ENCODE measurements around the gene C9orf85. TPM values are rescaled to one million over a fixed set of nuclear protein-coding genes. Genes with fewer than 3 reads are reported as not detected.

C9orf85 gene
- total and polyA plus RNA-seq, 8 donors, result 2.2 to 68.3 (median 8.4) TPM

DNA sequence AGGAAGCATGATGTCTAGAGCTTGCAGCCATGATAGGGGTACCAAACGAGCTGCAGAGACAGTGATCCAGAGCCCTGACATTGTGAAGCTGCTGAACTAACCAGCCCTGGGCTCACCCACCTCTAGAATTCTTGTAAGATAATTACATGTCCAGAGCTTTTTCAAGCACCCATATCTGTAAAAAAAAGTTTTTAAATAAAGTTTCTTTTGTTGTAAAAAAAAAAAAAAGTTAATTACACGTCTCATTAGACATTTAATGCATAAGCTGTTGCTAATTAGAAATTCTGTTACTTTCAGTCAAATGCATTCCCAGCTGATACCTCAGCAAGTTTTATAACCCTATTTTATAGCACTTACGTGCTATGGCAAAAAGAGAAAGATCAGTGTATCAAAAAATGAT is 65.6 kb downstream of the C9orf85 start:
- intact Hi-C loops (cut with DNase I; ENCODE audit: low total_unique reads), result loop anchor here (10.0 kb wide), 1 partner anchor 172 kb away; no protein-coding TSS in a partner anchor
- H3K36me3 ChIP-seq, result peaks cover 0 to 27% (median 17%) of the 10 kb centered on the region in 4 donors
- peaks cover 0 to 8% (median 0%) of the 10 kb centered on the region in 4 donors for H3K4me1 ChIP-seq
- no peak for DNase-seq
- no peaks in the 10 kb centered on the region for H3K27me3 ChIP-seq
- H3K4me3 ChIP-seq, result no peak overlapping the region
- H3K27ac ChIP-seq, result no peak overlapping the region
- 62 to 70% (median 69%) methylated on average over 3 of the region's 3 CpGs for WGBS, 5 donors
- TF ChIP-seq, protein P1, sequence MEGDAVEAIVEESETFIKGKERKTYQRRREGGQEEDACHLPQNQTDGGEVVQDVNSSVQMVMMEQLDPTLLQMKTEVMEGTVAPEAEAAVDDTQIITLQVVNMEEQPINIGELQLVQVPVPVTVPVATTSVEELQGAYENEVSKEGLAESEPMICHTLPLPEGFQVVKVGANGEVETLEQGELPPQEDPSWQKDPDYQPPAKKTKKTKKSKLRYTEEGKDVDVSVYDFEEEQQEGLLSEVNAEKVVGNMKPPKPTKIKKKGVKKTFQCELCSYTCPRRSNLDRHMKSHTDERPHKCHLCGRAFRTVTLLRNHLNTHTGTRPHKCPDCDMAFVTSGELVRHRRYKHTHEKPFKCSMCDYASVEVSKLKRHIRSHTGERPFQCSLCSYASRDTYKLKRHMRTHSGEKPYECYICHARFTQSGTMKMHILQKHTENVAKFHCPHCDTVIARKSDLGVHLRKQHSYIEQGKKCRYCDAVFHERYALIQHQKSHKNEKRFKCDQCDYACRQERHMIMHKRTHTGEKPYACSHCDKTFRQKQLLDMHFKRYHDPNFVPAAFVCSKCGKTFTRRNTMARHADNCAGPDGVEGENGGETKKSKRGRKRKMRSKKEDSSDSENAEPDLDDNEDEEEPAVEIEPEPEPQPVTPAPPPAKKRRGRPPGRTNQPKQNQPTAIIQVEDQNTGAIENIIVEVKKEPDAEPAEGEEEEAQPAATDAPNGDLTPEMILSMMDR (IDR thresholded peaks at IDR 0.05), result no peak
- TF ChIP-seq POLR2AphosphoS5 (IDR thresholded peaks at IDR 0.05) (no peak), EP300 (IDR thresholded peaks at IDR 0.05) (no peak), POLR2A (IDR thresholded peaks at IDR 0.05) (no peak)
- no peaks in the 10 kb centered on the region for H3K9me3 ChIP-seq

DNA sequence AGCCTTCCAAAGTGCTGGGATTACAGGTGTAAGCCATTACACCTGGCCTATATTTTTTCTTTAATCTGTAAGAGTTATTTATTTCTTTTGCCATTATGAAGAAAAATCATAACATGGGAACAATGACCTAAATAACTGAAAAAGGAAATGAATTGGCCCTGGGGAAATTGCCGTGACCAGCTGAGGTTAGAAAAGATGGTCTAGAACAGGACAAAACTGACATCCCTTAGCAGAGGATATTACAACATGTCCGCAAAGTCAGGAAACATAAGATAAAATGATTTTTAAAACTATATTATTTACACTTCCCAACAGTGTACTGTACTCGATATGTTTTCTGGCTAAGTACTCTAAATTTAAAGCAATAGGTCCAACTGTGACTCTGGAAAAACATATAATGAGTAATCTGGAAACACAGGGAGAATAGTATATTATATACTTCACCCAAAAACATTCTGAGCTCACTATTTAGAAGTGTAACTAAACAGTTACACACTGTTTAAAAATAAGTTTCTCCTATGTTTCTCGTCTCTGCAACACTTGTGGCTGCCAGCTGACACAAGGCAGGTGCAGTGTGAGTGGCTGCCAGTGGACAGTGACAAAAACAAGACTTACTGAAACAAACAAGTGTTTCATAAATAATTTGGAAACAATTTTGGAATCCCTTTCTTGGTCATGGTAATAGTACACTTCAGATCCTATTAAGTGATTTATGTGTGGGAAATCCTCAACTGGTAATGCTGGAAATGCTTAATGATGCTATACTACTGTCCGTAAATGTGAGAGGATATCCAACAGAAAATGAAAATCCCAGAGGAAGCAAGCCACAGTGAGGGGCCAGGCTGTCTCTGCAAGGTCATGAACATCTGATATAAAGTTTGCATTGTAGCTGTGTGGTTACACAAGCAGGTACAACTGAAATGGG is 69.1 kb downstream of the C9orf85 start:
- no peak overlapping the region for H3K4me3 ChIP-seq
- H3K27me3 ChIP-seq, result no peaks in the 10 kb centered on the region
- H3K27ac ChIP-seq, result no peak overlapping the region
- peaks cover 0 to 8% (median 2%) of the 10 kb centered on the region in 4 donors for H3K4me1 ChIP-seq
- TF ChIP-seq, protein P1 (IDR thresholded peaks at IDR 0.05), result no peak
- TF ChIP-seq POLR2A (IDR thresholded peaks at IDR 0.05) (no peak), EP300 (IDR thresholded peaks at IDR 0.05) (no peak), POLR2AphosphoS5 (IDR thresholded peaks at IDR 0.05) (no peak)
- WGBS, 5 donors, result 48 to 67% (median 59%) methylated on average over 5 of the region's 5 CpGs
- H3K36me3 ChIP-seq, result peaks cover 0 to 10% (median 0%) of the 10 kb centered on the region in 4 donors
- no peaks in the 10 kb centered on the region for H3K9me3 ChIP-seq
- DNase-seq, result peak in 1 of 2 donors; percentile 23
- intact Hi-C loops (cut with DNase I; ENCODE audit: low total_unique reads), result no loop called here

DNA sequence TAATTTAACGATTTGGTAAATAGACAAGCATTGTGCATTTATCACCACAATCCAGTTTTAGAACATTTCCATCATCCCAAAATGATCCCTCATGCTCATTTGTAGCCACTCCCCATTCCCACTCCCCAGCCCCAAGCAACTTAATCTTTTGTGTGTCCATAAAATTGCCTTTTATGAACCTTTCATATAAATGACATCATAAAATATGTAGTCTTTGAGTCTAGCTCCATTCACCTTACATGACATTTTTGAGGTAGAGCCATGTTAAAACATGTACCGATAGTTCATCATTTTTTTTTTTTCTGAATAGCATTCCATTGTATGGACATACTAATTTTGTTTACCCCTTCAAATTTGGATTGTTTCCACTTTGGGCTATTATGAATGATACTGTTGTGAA is 70.5 kb downstream of the C9orf85 start:
- Histone ChIP-seq H3K4me3 (no peak overlapping the region), H3K27ac (no peak overlapping the region), H3K36me3 (peaks cover 0 to 10% (median 0%) of the 10 kb centered on the region in 4 donors), H3K9me3 (no peaks in the 10 kb centered on the region), H3K4me1 (peaks cover 0 to 9% (median 4%) of the 10 kb centered on the region in 4 donors), H3K27me3 (no peaks in the 10 kb centered on the region)
- intact Hi-C loops (cut with DNase I; ENCODE audit: low total_unique reads), result no loop called here
- no peak for DNase-seq
- WGBS, 5 donors, result 75 to 98% (median 93%) methylated on average over 2 of the region's 2 CpGs
- TF ChIP-seq EP300 (IDR thresholded peaks at IDR 0.05) (no peak), POLR2A (IDR thresholded peaks at IDR 0.05) (no peak), POLR2AphosphoS5 (IDR thresholded peaks at IDR 0.05) (no peak)
- TF ChIP-seq, protein P1 (IDR thresholded peaks at IDR 0.05), result no peak

DNA sequence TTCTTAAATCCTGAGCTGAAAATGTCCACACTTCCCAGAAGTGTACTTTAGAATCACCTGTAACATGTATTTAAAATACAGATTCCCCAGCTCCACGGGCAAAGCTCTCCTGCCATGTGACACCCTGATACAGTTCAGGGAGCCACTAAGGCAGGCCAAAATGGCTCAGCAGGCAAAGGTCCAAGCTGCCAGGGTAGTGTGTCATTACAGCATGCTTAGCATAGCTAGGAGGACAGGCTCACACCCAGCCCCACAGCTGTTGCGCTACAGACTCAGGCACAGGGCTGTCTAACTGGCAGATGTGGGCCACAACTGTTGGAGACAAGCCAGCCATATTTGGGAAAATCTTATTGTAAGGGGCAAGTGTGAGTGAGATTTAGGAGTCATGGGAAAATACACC is 73.0 kb downstream of the C9orf85 start:
- 39 to 68% (median 63%) methylated on average over 2 of the region's 2 CpGs for WGBS, 5 donors
- H3K4me1 ChIP-seq, result peaks cover 0 to 11% (median 5%) of the 10 kb centered on the region in 4 donors
- TF ChIP-seq EP300 (IDR thresholded peaks at IDR 0.05) (no peak), POLR2AphosphoS5 (IDR thresholded peaks at IDR 0.05) (no peak), POLR2A (IDR thresholded peaks at IDR 0.05) (no peak)
- TF ChIP-seq, protein P1 (IDR thresholded peaks at IDR 0.05), result no peak
- intact Hi-C loops (cut with DNase I; ENCODE audit: low total_unique reads), result no loop called here
- H3K27me3 ChIP-seq, result no peaks in the 10 kb centered on the region
- H3K4me3 ChIP-seq, result no peak overlapping the region
- no peak overlapping the region for H3K27ac ChIP-seq
- DNase-seq, result no peak
- no peaks in the 10 kb centered on the region for H3K9me3 ChIP-seq
- H3K36me3 ChIP-seq, result peaks cover 0 to 10% (median 0%) of the 10 kb centered on the region in 4 donors

Measured in stomach (tissue), 9 donors.